22Rv1 (cell line): ENCODE measurements around the gene TAS2R16.

ENCODE experiments used
- H3K27ac ChIP-seq: fragments of 450-650 bp; 2 replicates; pipeline ENCODE4 v1.5.1; 2017
- ZFX ChIP-seq: fragments of 450-650 bp; IDR thresholded peaks from 2 replicates; pipeline ENCODE4 v1.6.1; 2017; ENCODE audit warnings: antibody characterized with exemption, borderline replicate concordance
- TF ChIP-seq, protein P1 (sequence below): fragments of 450-650 bp; IDR thresholded peaks from 2 replicates; pipeline ENCODE4 v1.5.1; 2017; ENCODE audit warnings: mild to moderate bottlenecking

TAS2R16 gene, protein sequence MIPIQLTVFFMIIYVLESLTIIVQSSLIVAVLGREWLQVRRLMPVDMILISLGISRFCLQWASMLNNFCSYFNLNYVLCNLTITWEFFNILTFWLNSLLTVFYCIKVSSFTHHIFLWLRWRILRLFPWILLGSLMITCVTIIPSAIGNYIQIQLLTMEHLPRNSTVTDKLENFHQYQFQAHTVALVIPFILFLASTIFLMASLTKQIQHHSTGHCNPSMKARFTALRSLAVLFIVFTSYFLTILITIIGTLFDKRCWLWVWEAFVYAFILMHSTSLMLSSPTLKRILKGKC

DNA sequence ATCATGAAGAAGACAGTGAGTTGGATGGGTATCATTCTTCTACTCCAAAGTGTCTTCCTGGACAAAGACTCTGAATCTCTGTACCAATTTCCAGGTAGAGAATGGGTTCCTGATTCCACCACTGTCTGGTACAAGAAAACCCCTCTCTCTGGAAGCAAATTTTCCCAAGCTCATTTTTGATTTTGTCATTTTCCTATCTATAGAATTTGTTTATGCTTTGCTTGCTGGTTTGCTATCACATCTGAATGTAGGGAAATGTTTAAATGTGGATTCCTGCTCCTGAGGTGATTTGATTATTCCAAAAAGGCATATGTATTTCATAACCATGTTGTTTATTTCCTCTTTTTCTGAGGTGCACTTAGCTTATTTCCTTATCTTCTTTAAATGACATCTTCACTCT lies at the start of gene TAS2R16:
Gene TAS2R16, minus strand, starts transcription at position 101 of the 400 bp plus-strand sequence. Its CDS starts 66 bp downstream, at position 35.
- TF ChIP-seq ZFX: no peak
- TF ChIP-seq, protein P1, sequence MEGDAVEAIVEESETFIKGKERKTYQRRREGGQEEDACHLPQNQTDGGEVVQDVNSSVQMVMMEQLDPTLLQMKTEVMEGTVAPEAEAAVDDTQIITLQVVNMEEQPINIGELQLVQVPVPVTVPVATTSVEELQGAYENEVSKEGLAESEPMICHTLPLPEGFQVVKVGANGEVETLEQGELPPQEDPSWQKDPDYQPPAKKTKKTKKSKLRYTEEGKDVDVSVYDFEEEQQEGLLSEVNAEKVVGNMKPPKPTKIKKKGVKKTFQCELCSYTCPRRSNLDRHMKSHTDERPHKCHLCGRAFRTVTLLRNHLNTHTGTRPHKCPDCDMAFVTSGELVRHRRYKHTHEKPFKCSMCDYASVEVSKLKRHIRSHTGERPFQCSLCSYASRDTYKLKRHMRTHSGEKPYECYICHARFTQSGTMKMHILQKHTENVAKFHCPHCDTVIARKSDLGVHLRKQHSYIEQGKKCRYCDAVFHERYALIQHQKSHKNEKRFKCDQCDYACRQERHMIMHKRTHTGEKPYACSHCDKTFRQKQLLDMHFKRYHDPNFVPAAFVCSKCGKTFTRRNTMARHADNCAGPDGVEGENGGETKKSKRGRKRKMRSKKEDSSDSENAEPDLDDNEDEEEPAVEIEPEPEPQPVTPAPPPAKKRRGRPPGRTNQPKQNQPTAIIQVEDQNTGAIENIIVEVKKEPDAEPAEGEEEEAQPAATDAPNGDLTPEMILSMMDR: no peak
- no peak within 1 kb of the TSS for H3K27ac ChIP-seq

DNA sequence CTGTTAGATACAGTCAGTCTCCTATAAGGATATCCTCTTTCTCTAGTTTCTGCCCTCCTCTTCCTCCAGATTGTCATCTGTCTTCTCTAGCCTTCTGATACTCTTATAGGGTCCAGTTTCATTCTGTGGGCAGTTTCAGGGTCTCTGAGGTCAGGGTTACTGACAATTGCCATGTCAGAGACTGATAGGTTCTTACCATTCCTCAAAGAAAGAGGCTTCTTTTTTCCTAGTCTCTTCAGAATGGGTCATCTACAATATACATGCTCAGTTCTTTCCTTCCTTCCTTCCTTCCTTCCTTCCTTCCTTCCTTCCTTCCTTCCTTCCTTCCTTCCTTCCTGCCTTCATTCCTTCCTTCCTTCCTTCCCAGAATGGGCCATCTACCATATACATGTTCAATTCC lies 48.1 kb upstream of the TAS2R16 start:
- TF ChIP-seq, protein P1: no peak
- TF ChIP-seq ZFX: no peak

DNA sequence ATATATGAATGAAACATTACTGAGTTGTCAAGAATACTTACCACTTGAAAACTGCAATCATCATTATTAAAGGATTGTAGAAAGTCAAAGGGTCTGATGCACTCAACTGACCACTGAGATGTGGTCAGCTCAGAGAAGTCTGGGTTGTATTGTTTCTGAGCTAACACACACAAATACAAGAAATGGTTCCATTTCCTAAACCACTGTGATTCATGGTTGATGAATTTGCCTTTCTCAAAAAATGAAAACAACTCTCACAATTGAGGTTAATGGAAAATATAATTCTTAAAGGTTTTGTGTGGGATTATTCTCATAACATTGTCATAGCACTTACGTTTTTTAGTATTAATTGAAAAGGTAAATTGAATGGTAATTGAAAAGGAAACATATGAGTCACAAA lies 45.6 kb upstream of the TAS2R16 start:
- no peak for TF ChIP-seq ZFX
- TF ChIP-seq, protein P1: no peak
- H3K27ac ChIP-seq: no peak overlapping the region

More for the DNA sequence above, 48.1 kb upstream of the TAS2R16 start:
- H3K27ac ChIP-seq: no peak overlapping the region

DNA sequence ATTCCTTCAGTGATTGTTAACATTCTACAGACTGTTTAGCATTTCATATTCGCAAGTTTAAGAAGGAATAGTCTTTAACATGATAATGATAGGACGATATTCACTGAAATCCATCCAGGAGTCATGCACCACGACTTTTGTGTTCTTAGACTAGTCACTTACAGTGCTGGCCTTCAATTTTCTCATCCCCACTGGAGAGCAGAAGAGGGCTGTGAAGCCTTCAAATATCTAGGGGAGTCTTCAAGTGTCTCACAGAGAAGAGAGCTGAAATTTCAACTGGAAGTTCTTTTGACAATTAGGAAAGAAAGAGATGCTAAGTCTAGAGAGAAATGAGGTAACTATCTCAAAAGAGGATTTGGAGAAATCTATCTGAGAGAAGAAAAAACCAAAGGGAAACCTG lies 43.8 kb upstream of the TAS2R16 start:
- H3K27ac ChIP-seq: no peak overlapping the region
- no peak for TF ChIP-seq ZFX
- TF ChIP-seq, protein P1: no peak

DNA sequence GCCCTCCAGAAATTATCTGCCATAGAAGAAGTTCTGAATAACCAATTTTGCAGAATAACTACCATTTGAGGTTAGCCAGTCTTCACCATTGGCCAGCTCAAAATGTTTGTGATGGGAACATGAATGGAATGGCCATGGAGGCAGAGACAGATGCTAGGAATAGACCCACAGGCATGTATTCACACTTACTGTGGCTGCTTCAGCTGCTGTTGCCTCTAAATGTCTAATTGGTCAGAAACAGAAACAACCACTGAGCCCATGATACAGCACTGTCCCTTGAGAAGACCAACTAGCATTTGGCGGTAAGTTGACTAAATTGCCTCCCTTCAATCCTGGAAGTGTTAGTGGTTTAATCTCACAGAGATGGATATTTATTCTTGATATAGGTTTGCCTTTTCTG lies 38.6 kb upstream of the TAS2R16 start:
- TF ChIP-seq, protein P1: no peak
- no peak for TF ChIP-seq ZFX
- H3K27ac ChIP-seq: no peak overlapping the region

DNA sequence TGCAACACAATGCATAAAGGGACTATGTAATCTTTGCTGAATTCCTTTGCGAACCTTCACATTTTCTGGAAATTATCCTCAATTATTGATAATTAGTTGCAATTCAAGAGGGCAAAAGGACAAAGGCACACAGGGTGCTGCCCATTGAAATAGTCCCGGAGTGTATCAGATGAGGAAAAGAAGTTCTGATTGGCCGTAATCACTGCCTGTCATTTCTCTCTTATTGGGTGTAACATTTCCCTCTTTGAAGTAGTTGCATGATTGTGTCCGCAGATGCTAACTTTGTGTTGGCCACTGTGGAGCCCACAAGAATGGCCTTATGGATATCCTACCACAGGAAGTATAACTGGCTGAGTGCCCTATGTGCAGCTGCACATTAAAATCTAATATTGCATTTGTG lies 35.1 kb upstream of the TAS2R16 start:
- no peak overlapping the region for H3K27ac ChIP-seq
- TF ChIP-seq, protein P1: no peak
- TF ChIP-seq ZFX: no peak

DNA sequence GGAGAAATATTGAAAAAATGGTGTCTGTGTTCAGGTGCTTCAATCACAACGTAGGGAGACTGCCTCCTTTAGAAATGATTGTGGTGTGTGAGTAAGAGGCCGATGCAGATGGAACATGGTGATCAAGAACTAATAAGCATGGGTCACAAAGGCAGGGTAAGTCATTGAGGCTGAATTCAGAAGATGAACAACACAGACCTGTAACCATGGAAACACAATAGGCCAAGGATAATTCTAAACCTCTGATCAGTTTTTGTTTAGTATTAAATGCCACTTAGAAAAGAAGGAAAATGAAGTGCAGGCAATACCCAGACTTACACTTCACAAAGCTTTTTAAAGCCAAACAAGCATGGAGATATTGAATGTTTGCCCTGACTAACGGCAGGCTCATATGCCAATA lies 32.8 kb upstream of the TAS2R16 start:
- no peak overlapping the region for H3K27ac ChIP-seq
- TF ChIP-seq, protein P1: no peak
- TF ChIP-seq ZFX: no peak
